ENCODE measurements around the gene CCDC167.

The CCDC167 gene

DNA sequence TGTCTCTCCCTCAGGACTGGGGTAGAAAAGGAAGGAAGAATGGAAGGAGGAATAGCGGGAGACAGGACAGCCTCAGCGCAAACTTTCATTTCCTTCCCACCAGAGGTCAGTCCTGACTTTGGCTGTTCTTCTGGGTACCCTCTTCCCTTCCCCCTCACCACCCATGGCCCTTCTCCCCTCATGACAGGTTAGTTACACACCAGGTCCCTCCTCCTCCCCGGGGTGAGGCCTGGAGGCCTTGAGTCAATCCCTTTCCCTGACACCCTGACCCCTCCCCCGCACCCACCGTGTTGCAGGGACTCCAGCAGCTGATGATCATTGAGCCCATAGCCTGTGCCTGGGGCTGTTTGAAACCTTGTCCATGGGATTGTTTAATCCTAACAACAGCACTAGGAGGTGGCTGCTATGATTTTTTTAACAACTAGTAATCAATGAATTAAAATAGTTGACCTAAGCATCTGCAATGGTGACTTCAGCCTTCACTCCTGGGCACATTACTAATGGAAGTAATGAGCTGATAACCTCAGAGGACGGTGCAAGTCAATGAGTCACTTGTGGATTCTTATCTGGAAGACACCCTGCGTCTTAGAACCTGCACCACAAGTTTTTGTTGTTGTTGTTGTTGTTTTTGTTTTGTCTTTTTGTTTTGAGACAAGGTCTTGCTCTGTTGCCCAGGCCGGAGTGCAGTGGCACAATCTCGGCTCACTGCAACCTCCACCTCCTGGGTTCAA lies 46.6 kb upstream of the CCDC167 start:
- H3K4me1 ChIP-seq (ENCODE audit: control insufficient read depth in 1 of 2, insufficient read depth in 2 of 2, low read length in 2 of 2), result peaks cover 0 to 9% of the 10 kb centered on the region in 2 experiments

DNA sequence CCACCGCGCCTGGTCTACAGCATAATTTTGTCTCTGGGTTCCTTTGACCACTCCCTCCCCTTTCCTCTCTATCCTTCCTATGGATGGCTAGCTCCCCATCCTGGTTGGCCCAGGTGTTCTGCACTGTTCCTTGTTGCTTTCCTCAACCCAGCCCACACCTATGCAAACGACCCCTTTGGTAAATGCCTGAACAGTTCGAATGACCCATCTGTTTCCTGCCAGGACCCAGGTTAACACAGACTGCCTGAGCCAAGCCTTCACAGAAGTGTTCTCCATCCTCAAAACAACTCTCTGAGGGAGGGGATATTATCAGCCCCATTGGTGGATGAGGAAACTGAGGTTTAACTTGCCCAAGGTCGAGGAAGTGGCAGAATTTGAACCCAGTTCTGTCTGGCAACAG lies 44.8 kb upstream of the CCDC167 start:
- Histone ChIP-seq H3K36me3 (ENCODE audit: control insufficient read depth in 1 of 2, insufficient read depth in 2 of 2, low read length in 2 of 2) (no peaks in the 10 kb centered on the region), H3K4me1 (ENCODE audit: control insufficient read depth in 1 of 2, insufficient read depth in 2 of 2, low read length in 2 of 2) (peaks cover 0 to 9% of the 10 kb centered on the region in 2 experiments), H2AFZ (ENCODE audit: insufficient read depth, low read length, poor library complexity) (no peak overlapping the region), H3K79me1 (ENCODE audit: low read length) (no peaks in the 10 kb centered on the region), H4K8ac (ENCODE audit: low read depth, low read length) (no peak overlapping the region), H2AK5ac (ENCODE audit: low read length) (no peak overlapping the region), H3K9ac (ENCODE audit: low read length) (no peak overlapping the region), H2BK12ac (ENCODE audit: low read length) (no peak overlapping the region), H3K27me3 (ENCODE audit: insufficient read depth, low read length) (no peaks in the 10 kb centered on the region), H3K9me3 (ENCODE audit: insufficient read depth, low read depth, low read length) (no peaks in the 10 kb centered on the region), H3K18ac (ENCODE audit: low read length) (no peak overlapping the region), H3K4me3 (ENCODE audit: low read depth, low read length) (no peak overlapping the region), H3K23ac (ENCODE audit: low read length) (no peak overlapping the region), H3K4me2 (ENCODE audit: low read length) (no peak overlapping the region), H3K4ac (ENCODE audit: low read depth, low read length) (no peak overlapping the region), H4K91ac (ENCODE audit: low read depth, low read length) (no peak overlapping the region), H2BK120ac (ENCODE audit: insufficient read depth, low read length, poor library complexity) (no peak overlapping the region), H3K27ac (ENCODE audit: low read depth, low read length) (no peak overlapping the region), H2BK5ac (ENCODE audit: low read depth, low read length, poor library complexity) (no peak overlapping the region), H4K12ac (ENCODE audit: low read depth, low read length) (no peak overlapping the region), H3K14ac (ENCODE audit: low read length) (no peak overlapping the region), H3K79me2 (ENCODE audit: control insufficient read depth, insufficient read depth, low read length, poor library complexity) (no peaks in the 10 kb centered on the region)
- no CpG with 5 or more reads among the region's 5 CpGs for WGBS (ENCODE audit: extremely low coverage, insufficient coverage, insufficient read length)
- DNase-seq, result no peak

More for the DNA sequence above, 46.6 kb upstream of the CCDC167 start:
- WGBS (ENCODE audit: extremely low coverage, insufficient coverage, insufficient read length), result no CpG with 5 or more reads among the region's 9 CpGs
- Histone ChIP-seq H4K12ac (ENCODE audit: low read depth, low read length) (no peak overlapping the region), H3K9ac (ENCODE audit: low read length) (no peak overlapping the region), H3K79me1 (ENCODE audit: low read length) (no peaks in the 10 kb centered on the region), H3K4me3 (ENCODE audit: low read depth, low read length) (no peak overlapping the region), H3K9me3 (ENCODE audit: insufficient read depth, low read depth, low read length) (no peaks in the 10 kb centered on the region), H4K91ac (ENCODE audit: low read depth, low read length) (no peak overlapping the region), H2BK120ac (ENCODE audit: insufficient read depth, low read length, poor library complexity) (no peak overlapping the region), H3K23ac (ENCODE audit: low read length) (no peak overlapping the region), H3K4me2 (ENCODE audit: low read length) (peak overlapping the region; percentile 13), H3K4ac (ENCODE audit: low read depth, low read length) (no peak overlapping the region), H3K79me2 (ENCODE audit: control insufficient read depth, insufficient read depth, low read length, poor library complexity) (no peaks in the 10 kb centered on the region), H3K36me3 (ENCODE audit: control insufficient read depth in 1 of 2, insufficient read depth in 2 of 2, low read length in 2 of 2) (no peaks in the 10 kb centered on the region), H3K18ac (ENCODE audit: low read length) (no peak overlapping the region), H2AK5ac (ENCODE audit: low read length) (no peak overlapping the region), H3K14ac (ENCODE audit: low read length) (no peak overlapping the region), H3K27ac (ENCODE audit: low read depth, low read length) (no peak overlapping the region), H2BK12ac (ENCODE audit: low read length) (no peak overlapping the region), H3K27me3 (ENCODE audit: insufficient read depth, low read length) (no peaks in the 10 kb centered on the region), H4K8ac (ENCODE audit: low read depth, low read length) (no peak overlapping the region), H2BK5ac (ENCODE audit: low read depth, low read length, poor library complexity) (no peak overlapping the region), H2AFZ (ENCODE audit: insufficient read depth, low read length, poor library complexity) (no peak overlapping the region)
- DNase-seq, result peak in 1 of 2 donors; percentile 54

DNA sequence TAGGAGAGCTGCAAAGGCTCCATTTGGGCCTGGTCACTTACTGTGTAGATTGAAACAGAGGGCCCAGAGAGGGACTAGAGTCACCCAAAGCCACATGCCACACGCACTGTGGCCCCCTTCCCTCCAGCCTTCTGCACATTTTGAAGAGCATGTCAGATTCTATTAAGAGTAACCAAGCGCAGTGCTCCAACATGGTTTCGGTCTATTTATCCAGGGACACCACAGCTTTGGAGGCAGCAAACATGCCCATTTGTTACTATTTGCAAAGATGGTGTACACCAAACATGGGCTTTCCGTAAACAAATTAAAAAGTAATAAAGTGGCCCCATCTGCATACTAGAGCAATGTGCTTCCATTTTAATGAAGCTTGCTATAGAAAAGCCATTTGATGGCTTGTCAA lies 43.7 kb upstream of the CCDC167 start:
- no peak overlapping the region for H2BK12ac ChIP-seq (ENCODE audit: low read length)
- H3K4ac ChIP-seq (ENCODE audit: low read depth, low read length), result no peak overlapping the region
- no peak overlapping the region for H3K4me3 ChIP-seq (ENCODE audit: low read depth, low read length)
- H2BK5ac ChIP-seq (ENCODE audit: low read depth, low read length, poor library complexity), result no peak overlapping the region
- H3K36me3 ChIP-seq (ENCODE audit: control insufficient read depth in 1 of 2, insufficient read depth in 2 of 2, low read length in 2 of 2), result no peaks in the 10 kb centered on the region
- no CpG with 5 or more reads among the region's 4 CpGs for WGBS (ENCODE audit: extremely low coverage, insufficient coverage, insufficient read length)
- no peak overlapping the region for H4K91ac ChIP-seq (ENCODE audit: low read depth, low read length)
- H3K14ac ChIP-seq (ENCODE audit: low read length), result no peak overlapping the region
- no peak overlapping the region for H3K18ac ChIP-seq (ENCODE audit: low read length)
- no peak overlapping the region for H4K8ac ChIP-seq (ENCODE audit: low read depth, low read length)
- peaks cover 0 to 9% of the 10 kb centered on the region in 2 experiments for H3K4me1 ChIP-seq (ENCODE audit: control insufficient read depth in 1 of 2, insufficient read depth in 2 of 2, low read length in 2 of 2)
- no peaks in the 10 kb centered on the region for H3K27me3 ChIP-seq (ENCODE audit: insufficient read depth, low read length)
- H3K4me2 ChIP-seq (ENCODE audit: low read length), result no peak overlapping the region
- no peak overlapping the region for H2BK120ac ChIP-seq (ENCODE audit: insufficient read depth, low read length, poor library complexity)
- no peaks in the 10 kb centered on the region for H3K9me3 ChIP-seq (ENCODE audit: insufficient read depth, low read depth, low read length)
- no peak overlapping the region for H4K12ac ChIP-seq (ENCODE audit: low read depth, low read length)
- no peak overlapping the region for H3K23ac ChIP-seq (ENCODE audit: low read length)
- H3K9ac ChIP-seq (ENCODE audit: low read length), result no peak overlapping the region
- H3K79me1 ChIP-seq (ENCODE audit: low read length), result no peaks in the 10 kb centered on the region
- H3K27ac ChIP-seq (ENCODE audit: low read depth, low read length), result no peak overlapping the region
- DNase-seq, result no peak
- no peaks in the 10 kb centered on the region for H3K79me2 ChIP-seq (ENCODE audit: control insufficient read depth, insufficient read depth, low read length, poor library complexity)
- no peak overlapping the region for H2AFZ ChIP-seq (ENCODE audit: insufficient read depth, low read length, poor library complexity)
- H2AK5ac ChIP-seq (ENCODE audit: low read length), result no peak overlapping the region

DNA sequence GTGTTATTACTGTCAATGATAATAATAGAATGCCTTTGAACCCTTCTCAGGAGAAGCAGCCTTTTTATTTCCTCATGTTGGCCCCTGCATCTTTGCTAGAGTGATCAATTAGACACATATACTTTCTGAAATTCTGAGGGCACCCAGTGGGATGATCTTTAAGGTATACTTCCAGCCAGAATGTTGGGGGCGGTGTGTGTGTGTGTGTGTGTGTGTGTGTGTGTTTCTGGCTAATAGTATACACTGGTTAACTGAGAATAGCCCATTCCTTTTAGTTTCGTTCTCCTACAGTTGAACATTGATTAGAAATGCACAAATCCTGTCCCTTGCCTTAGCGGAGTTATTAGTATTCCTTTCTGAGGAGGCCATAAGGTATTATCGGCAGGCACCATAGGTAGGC lies 41.7 kb upstream of the CCDC167 start:
- Histone ChIP-seq H3K23ac (ENCODE audit: low read length) (no peak overlapping the region), H3K14ac (ENCODE audit: low read length) (no peak overlapping the region), H4K8ac (ENCODE audit: low read depth, low read length) (no peak overlapping the region), H3K4ac (ENCODE audit: low read depth, low read length) (no peak overlapping the region), H3K4me1 (ENCODE audit: control insufficient read depth in 1 of 2, insufficient read depth in 2 of 2, low read length in 2 of 2) (peaks cover 0 to 9% of the 10 kb centered on the region in 2 experiments), H3K18ac (ENCODE audit: low read length) (no peak overlapping the region), H2BK120ac (ENCODE audit: insufficient read depth, low read length, poor library complexity) (no peak overlapping the region), H3K27ac (ENCODE audit: low read depth, low read length) (no peak overlapping the region), H2BK5ac (ENCODE audit: low read depth, low read length, poor library complexity) (no peak overlapping the region), H4K12ac (ENCODE audit: low read depth, low read length) (no peak overlapping the region), H3K9ac (ENCODE audit: low read length) (no peak overlapping the region), H3K9me3 (ENCODE audit: insufficient read depth, low read depth, low read length) (no peaks in the 10 kb centered on the region), H3K79me2 (ENCODE audit: control insufficient read depth, insufficient read depth, low read length, poor library complexity) (no peaks in the 10 kb centered on the region), H4K91ac (ENCODE audit: low read depth, low read length) (no peak overlapping the region), H2AFZ (ENCODE audit: insufficient read depth, low read length, poor library complexity) (no peak overlapping the region), H3K4me3 (ENCODE audit: low read depth, low read length) (no peak overlapping the region), H3K27me3 (ENCODE audit: insufficient read depth, low read length) (peaks cover 16% of the 10 kb centered on the region), H2AK5ac (ENCODE audit: low read length) (no peak overlapping the region), H3K36me3 (ENCODE audit: control insufficient read depth in 1 of 2, insufficient read depth in 2 of 2, low read length in 2 of 2) (no peaks in the 10 kb centered on the region), H3K79me1 (ENCODE audit: low read length) (no peaks in the 10 kb centered on the region), H3K4me2 (ENCODE audit: low read length) (no peak overlapping the region), H2BK12ac (ENCODE audit: low read length) (no peak overlapping the region)
- WGBS (ENCODE audit: extremely low coverage, insufficient coverage, insufficient read length), result no CpG with 5 or more reads among the region's 4 CpGs
- no peak for DNase-seq

Data from trophoblast cell (in vitro differentiated cells and primary cell).